ENCODE data around the gene RFPL4A. TPM values are rescaled to one million over a fixed set of nuclear protein-coding genes. Genes with fewer than 3 reads are reported as not detected.

The RFPL4A gene
- total and polyA plus RNA-seq, 2 of the 13 experiments (the other 11 are each of a cell fraction or from before 2014, with no cell fraction given) = not detected

DNA sequence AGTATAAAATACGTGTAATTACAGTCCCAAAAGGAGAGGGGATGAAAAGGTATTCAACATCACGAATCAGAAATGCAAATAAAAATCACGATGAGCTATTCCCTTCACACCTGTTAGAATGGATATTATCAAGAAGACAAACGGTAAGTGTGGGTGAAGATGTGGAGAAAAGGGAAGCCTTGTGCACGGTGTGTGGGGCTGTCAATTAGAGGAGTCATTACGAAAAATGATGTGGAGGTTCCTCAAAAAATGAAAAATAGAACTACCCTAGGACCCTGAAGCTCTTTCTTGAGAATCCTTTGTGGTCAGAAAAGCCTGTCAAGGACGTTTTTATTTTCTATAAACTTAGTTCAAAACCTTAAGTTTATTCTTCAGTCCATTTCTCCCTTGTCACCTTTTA is 53.6 kb downstream of the RFPL4A start:
- DNase-seq (ENCODE audit: low spot score) (no peak), ATAC-seq (no peak), FAIRE-seq (no peak)
- no peaks in the 10 kb centered on the region for H3K79me2 ChIP-seq (ENCODE audit: insufficient read depth, low read length)
- H3K27me3 ChIP-seq (ENCODE audit: control insufficient read depth in 1 of 2, insufficient read depth in 2 of 2, low read length in 2 of 2) = peaks cover 0 to 8% of the 10 kb centered on the region in 2 experiments; a peak in 2 of 5 replicates
- CTCF ChIA-PET (ENCODE audit: low intra/inter-chr PET ratio, low total read pairs) = no interaction called here
- POLR2A ChIA-PET = no interaction called here
- H3K9ac ChIP-seq (ENCODE audit: insufficient read depth, low read depth, low read length) = no peak overlapping the region
- H4K20me1 ChIP-seq (ENCODE audit: insufficient read depth, low read length) = no peaks in the 10 kb centered on the region
- H3K9me3 ChIP-seq (ENCODE audit: low read length) = no peaks in the 10 kb centered on the region
- 2% methylated on average over 7 of the region's 7 CpGs for WGBS (ENCODE audit: low lambda C conversion rate)
- no peak overlapping the region for H3K27ac ChIP-seq (ENCODE audit: extremely low read length, insufficient read depth, low read length)
- H3K36me3 ChIP-seq (replicated peaks in 1 of 2; ENCODE audit: control insufficient read depth in 1 of 2, insufficient read depth in 2 of 2, low read length in 2 of 2) = no peaks in the 10 kb centered on the region
- H3K4me3 ChIP-seq (replicated peaks in 1 of 3; ENCODE audit: insufficient read depth in 1 of 3, low read depth in 2 of 3, low read length in 3 of 3) = no peak overlapping the region
- H3K4me2 ChIP-seq (ENCODE audit: low read depth, low read length) = no peak overlapping the region
- in situ Hi-C loops (cut with HindIII; ENCODE audit: extremely low pct_ligation_motif_present, low pct_unique_long_range_greater_than_20kb) = no loop called here
- no peak for TF ChIP-seq HOXA9 (CRISPR knock-in tag; IDR thresholded peaks at IDR 0.05; ENCODE audit: borderline replicate concordance)
- no peak for TF ChIP-seq ZNF572 (CRISPR knock-in tag; IDR thresholded peaks at IDR 0.05)
- TF ChIP-seq ZNF205 (CRISPR knock-in tag; IDR thresholded peaks at IDR 0.05) = no peak
- TF ChIP-seq, protein P1, sequence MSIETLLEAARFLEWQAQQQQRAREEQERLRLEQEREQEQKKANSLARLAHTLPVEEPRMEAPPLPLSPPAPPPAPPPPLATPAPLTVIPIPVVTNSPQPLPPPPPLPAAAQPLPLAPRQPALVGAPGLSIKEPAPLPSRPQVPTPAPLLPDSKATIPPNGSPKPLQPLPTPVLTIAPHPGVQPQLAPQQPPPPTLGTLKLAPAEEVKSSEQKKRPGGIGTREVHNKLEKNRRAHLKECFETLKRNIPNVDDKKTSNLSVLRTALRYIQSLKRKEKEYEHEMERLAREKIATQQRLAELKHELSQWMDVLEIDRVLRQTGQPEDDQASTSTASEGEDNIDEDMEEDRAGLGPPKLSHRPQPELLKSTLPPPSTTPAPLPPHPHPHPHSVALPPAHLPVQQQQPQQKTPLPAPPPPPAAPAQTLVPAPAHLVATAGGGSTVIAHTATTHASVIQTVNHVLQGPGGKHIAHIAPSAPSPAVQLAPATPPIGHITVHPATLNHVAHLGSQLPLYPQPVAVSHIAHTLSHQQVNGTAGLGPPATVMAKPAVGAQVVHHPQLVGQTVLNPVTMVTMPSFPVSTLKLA (IDR thresholded peaks at IDR 0.05) = no peak
- no peak for TF ChIP-seq ZBTB3 (CRISPR knock-in tag; IDR thresholded peaks at IDR 0.05; ENCODE audit: borderline replicate concordance, low read depth)
- TF ChIP-seq ZNF12 (CRISPR knock-in tag; IDR thresholded peaks at IDR 0.05) = no peak
- TF ChIP-seq ZNF598 (CRISPR knock-in tag; IDR thresholded peaks at IDR 0.05; ENCODE audit: borderline replicate concordance) = no peak
- no peak for TF ChIP-seq NCOA2 (CRISPR knock-in tag; IDR thresholded peaks at IDR 0.05)
- no peak for TF ChIP-seq GFI1 (CRISPR knock-in tag; IDR thresholded peaks at IDR 0.05; ENCODE audit: borderline replicate concordance)
- TF ChIP-seq ZNF792 (CRISPR knock-in tag; IDR thresholded peaks at IDR 0.05) = no peak
- no peak for TF ChIP-seq AGO2 (optimal IDR thresholded peaks at IDR 0.05; ENCODE audit: low read depth, low read length)
- TF ChIP-seq ZNF766 (CRISPR knock-in tag; IDR thresholded peaks at IDR 0.05; ENCODE audit: borderline replicate concordance) = no peak
- TF ChIP-seq, protein P2, sequence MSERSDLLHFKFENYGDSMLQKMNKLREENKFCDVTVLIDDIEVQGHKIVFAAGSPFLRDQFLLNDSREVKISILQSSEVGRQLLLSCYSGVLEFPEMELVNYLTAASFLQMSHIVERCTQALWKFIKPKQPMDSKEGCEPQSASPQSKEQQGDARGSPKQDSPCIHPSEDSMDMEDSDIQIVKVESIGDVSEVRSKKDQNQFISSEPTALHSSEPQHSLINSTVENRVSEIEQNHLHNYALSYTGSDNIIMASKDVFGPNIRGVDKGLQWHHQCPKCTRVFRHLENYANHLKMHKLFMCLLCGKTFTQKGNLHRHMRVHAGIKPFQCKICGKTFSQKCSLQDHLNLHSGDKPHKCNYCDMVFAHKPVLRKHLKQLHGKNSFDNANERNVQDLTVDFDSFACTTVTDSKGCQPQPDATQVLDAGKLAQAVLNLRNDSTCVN (CRISPR knock-in tag; IDR thresholded peaks at IDR 0.05; ENCODE audit: borderline replicate concordance) = no peak
- intact Hi-C loops (cut with micrococcal nuclease; ENCODE audit: unreplicated experiment) = no loop called here
- no peak overlapping the region for H2AFZ ChIP-seq (ENCODE audit: low read length)
- peaks cover 4% of the 10 kb centered on the region; the same call in 1 of the 2 replicates for H3K4me1 ChIP-seq (ENCODE audit: insufficient read depth, low read length)
- no TSS peak for BruUV-seq (replicated peaks)

Other genes starting within 250 kb of the RFPL4A start
- 0.24 and 0.45 TPM in 2 replicates for gene SBK2, start 222.0 kb upstream of the RFPL4A start, total RNA-seq (2016; rRNA removed; fragmentation: Illumina TruSeq; extraction: Trizol)
- 0.14 TPM in 1 of 2 replicates, not detected in the other for gene SBK2, start 222.0 kb upstream of the RFPL4A start, polyA plus RNA-seq (2011; rRNA removed)
- gene SBK3, start 213.6 kb upstream of the RFPL4A start, total RNA-seq (2016; rRNA removed; fragmentation: Illumina TruSeq; extraction: Trizol) = 0.46 and 0.66 TPM in 2 replicates
- 0.77 and 1.5 TPM in 2 replicates for gene SBK3, start 213.6 kb upstream of the RFPL4A start, polyA plus RNA-seq (2011; rRNA removed)
- gene ZNF579, start 178.2 kb upstream of the RFPL4A start, total RNA-seq (2016; rRNA removed; fragmentation: Illumina TruSeq; extraction: Trizol) = 1.7 and 2.9 TPM in 2 replicates
- 2.1 and 2.2 TPM in 2 replicates for gene ZNF579, start 178.2 kb upstream of the RFPL4A start, polyA plus RNA-seq (2011; rRNA removed)
- gene FIZ1, start 159.6 kb upstream of the RFPL4A start, total RNA-seq (2016; rRNA removed; fragmentation: Illumina TruSeq; extraction: Trizol) = 3.4 and 5.9 TPM in 2 replicates
- gene FIZ1, start 159.6 kb upstream of the RFPL4A start, polyA plus RNA-seq (2011; rRNA removed) = 3.6 and 4.1 TPM in 2 replicates
- 1.6 and 4.6 TPM in 2 replicates for gene ZNF524, start 158.8 kb upstream of the RFPL4A start, total RNA-seq (2016; rRNA removed; fragmentation: Illumina TruSeq; extraction: Trizol)
- 3.2 and 5.0 TPM in 2 replicates for gene ZNF524, start 158.8 kb upstream of the RFPL4A start, polyA plus RNA-seq (2011; rRNA removed)
- 0.93 and 1.0 TPM in 2 replicates for gene ZNF865, start 153.4 kb upstream of the RFPL4A start, total RNA-seq (2016; rRNA removed; fragmentation: Illumina TruSeq; extraction: Trizol)
- gene ZNF865, start 153.4 kb upstream of the RFPL4A start, polyA plus RNA-seq (2011; rRNA removed) = 1.0 and 1.5 TPM in 2 replicates
- gene ZNF784, start 134.5 kb upstream of the RFPL4A start, total RNA-seq (2016; rRNA removed; fragmentation: Illumina TruSeq; extraction: Trizol) = 4.0 and 4.2 TPM in 2 replicates
- 4.1 and 5.1 TPM in 2 replicates for gene ZNF784, start 134.5 kb upstream of the RFPL4A start, polyA plus RNA-seq (2011; rRNA removed)
- gene ZNF580, start 118.1 kb upstream of the RFPL4A start, total RNA-seq (2016; rRNA removed; fragmentation: Illumina TruSeq; extraction: Trizol) = 3.0 and 4.4 TPM in 2 replicates
- 6.0 and 7.0 TPM in 2 replicates for gene ZNF580, start 118.1 kb upstream of the RFPL4A start, polyA plus RNA-seq (2011; rRNA removed)
- 18.4 and 19.6 TPM in 2 replicates for gene ZNF581, start 115.4 kb upstream of the RFPL4A start, total RNA-seq (2016; rRNA removed; fragmentation: Illumina TruSeq; extraction: Trizol)
- 49.5 and 52.6 TPM in 2 replicates for gene ZNF581, start 115.4 kb upstream of the RFPL4A start, polyA plus RNA-seq (2011; rRNA removed)
- gene CCDC106, start 110.9 kb upstream of the RFPL4A start, total RNA-seq (2016; rRNA removed; fragmentation: Illumina TruSeq; extraction: Trizol) = 7.0 and 8.8 TPM in 2 replicates
- 4.7 and 6.2 TPM in 2 replicates for gene CCDC106, start 110.9 kb upstream of the RFPL4A start, polyA plus RNA-seq (2011; rRNA removed)
- gene U2AF2, start 104.1 kb upstream of the RFPL4A start, total RNA-seq (2016; rRNA removed; fragmentation: Illumina TruSeq; extraction: Trizol) = 124 and 127 TPM in 2 replicates
- gene U2AF2, start 104.1 kb upstream of the RFPL4A start, polyA plus RNA-seq (2011; rRNA removed) = 84.3 and 116 TPM in 2 replicates
- 28.9 and 32.6 TPM in 2 replicates for gene EPN1, start 83.9 kb upstream of the RFPL4A start, total RNA-seq (2016; rRNA removed; fragmentation: Illumina TruSeq; extraction: Trizol)
- 31.7 and 43.7 TPM in 2 replicates for gene EPN1, start 83.9 kb upstream of the RFPL4A start, polyA plus RNA-seq (2011; rRNA removed)
- gene NLRP9, start 20.7 kb upstream of the RFPL4A start, total RNA-seq (2016; rRNA removed; fragmentation: Illumina TruSeq; extraction: Trizol) = not detected in 2 replicates
- gene NLRP9, start 20.7 kb upstream of the RFPL4A start, polyA plus RNA-seq (2011; rRNA removed) = not detected in 2 replicates
- gene RFPL4AL1, start 10.0 kb downstream of the RFPL4A start, total RNA-seq (2016; rRNA removed; fragmentation: Illumina TruSeq; extraction: Trizol) = not detected in 2 replicates
- gene RFPL4AL1, start 10.0 kb downstream of the RFPL4A start, polyA plus RNA-seq (2011; rRNA removed) = not detected in 2 replicates
- gene NLRP11, start 72.9 kb downstream of the RFPL4A start, total RNA-seq (2016; rRNA removed; fragmentation: Illumina TruSeq; extraction: Trizol) = 0.02 TPM in 1 of 2 replicates, not detected in the other
- gene NLRP11, start 72.9 kb downstream of the RFPL4A start, polyA plus RNA-seq (2011; rRNA removed) = 0.01 TPM in 1 of 2 replicates, not detected in the other
- gene NLRP4, start 77.4 kb downstream of the RFPL4A start, total RNA-seq (2016; rRNA removed; fragmentation: Illumina TruSeq; extraction: Trizol) = not detected in 2 replicates
- gene NLRP4, start 77.4 kb downstream of the RFPL4A start, polyA plus RNA-seq (2011; rRNA removed) = not detected in 2 replicates
- gene NLRP13, start 173.2 kb downstream of the RFPL4A start, total RNA-seq (2016; rRNA removed; fragmentation: Illumina TruSeq; extraction: Trizol) = not detected in 2 replicates
- not detected in 2 replicates for gene NLRP13, start 173.2 kb downstream of the RFPL4A start, polyA plus RNA-seq (2011; rRNA removed)
- gene NLRP8, start 188.7 kb downstream of the RFPL4A start, total RNA-seq (2016; rRNA removed; fragmentation: Illumina TruSeq; extraction: Trizol) = not detected in 2 replicates
- not detected in 2 replicates for gene NLRP8, start 188.7 kb downstream of the RFPL4A start, polyA plus RNA-seq (2011; rRNA removed)
- gene NLRP5, start 227.7 kb downstream of the RFPL4A start, total RNA-seq (2016; rRNA removed; fragmentation: Illumina TruSeq; extraction: Trizol) = not detected in 2 replicates
- not detected in 2 replicates for gene NLRP5, start 227.7 kb downstream of the RFPL4A start, polyA plus RNA-seq (2011; rRNA removed)